Measurements from ENCODE around the gene ACVRL1.

ACVRL1 gene

GRCh38 chr12:51883295-51883694 is 24.0 kb upstream of the ACVRL1 start (continued):
- no peak for TF ChIP-seq TSHZ2 (CRISPR knock-in tag; IDR thresholded peaks at IDR 0.05)

GRCh38 chr12:51883998-51884675 is 23.2 kb upstream of the ACVRL1 start:
- ATAC-seq = no peak
- TF ChIP-seq ZNF70 (CRISPR knock-in tag; IDR thresholded peaks at IDR 0.05) = no peak
- no peak for TF ChIP-seq RARB (CRISPR knock-in tag; IDR thresholded peaks at IDR 0.05)
- no peak for TF ChIP-seq POU6F1 (CRISPR knock-in tag; IDR thresholded peaks at IDR 0.05; ENCODE audit: borderline replicate concordance, low read depth)
- no peak for TF ChIP-seq ARNTL (CRISPR knock-in tag; IDR thresholded peaks at IDR 0.05; ENCODE audit: borderline replicate concordance, low read depth)
- no peak for TF ChIP-seq ZNF8 (CRISPR knock-in tag; IDR thresholded peaks at IDR 0.05)
- TF ChIP-seq SNAI2 (CRISPR knock-in tag; IDR thresholded peaks at IDR 0.05) = no peak
- no peak for TF ChIP-seq ZC3H10 (CRISPR knock-in tag; IDR thresholded peaks at IDR 0.05)
- TF ChIP-seq TSHZ2 (CRISPR knock-in tag; IDR thresholded peaks at IDR 0.05) = no peak
- TF ChIP-seq PATZ1 (CRISPR knock-in tag; IDR thresholded peaks at IDR 0.05; ENCODE audit: borderline replicate concordance) = no peak
- TF ChIP-seq TOX (CRISPR knock-in tag; IDR thresholded peaks at IDR 0.05; ENCODE audit: borderline replicate concordance) = no peak
- TF ChIP-seq PPARA (CRISPR knock-in tag; IDR thresholded peaks at IDR 0.05; ENCODE audit: borderline replicate concordance) = no peak
- no peak for TF ChIP-seq ZNF565 (CRISPR knock-in tag; conservative IDR thresholded peaks at IDR 0.05; ENCODE audit: low read depth)
- no peak for TF ChIP-seq TCF4 (CRISPR knock-in tag; IDR thresholded peaks at IDR 0.05; ENCODE audit: borderline replicate concordance)
- no peak for TF ChIP-seq ZFP3 (CRISPR knock-in tag; IDR thresholded peaks at IDR 0.05)
- TF ChIP-seq OSR1 (CRISPR knock-in tag; IDR thresholded peaks at IDR 0.05) = no peak
- TF ChIP-seq ESRRG (CRISPR knock-in tag; IDR thresholded peaks at IDR 0.05) = no peak
- no peak for TF ChIP-seq CSRNP3 (CRISPR knock-in tag; IDR thresholded peaks at IDR 0.05)
- no peak for TF ChIP-seq BACH2 (CRISPR knock-in tag; IDR thresholded peaks at IDR 0.05; ENCODE audit: borderline replicate concordance)
- TF ChIP-seq CREB5 (CRISPR knock-in tag; IDR thresholded peaks at IDR 0.05; ENCODE audit: low read depth) = no peak
- no peak for TF ChIP-seq ZFP30 (CRISPR knock-in tag; IDR thresholded peaks at IDR 0.05)
